A673 (cell line): ENCODE results near the gene KCNK1. TPM values are rescaled to one million over a fixed set of nuclear protein-coding genes. Genes with fewer than 3 reads are reported as not detected.

Source experiments
- BruUV-seq: library from RNA; stranded (reverse); fragments of 400-500 nt; replicated peaks from 2 replicates; lab custom pipeline; 2021; lab: Mats Ljungman, UMichigan
- CTCF ChIA-PET: fragments of 300-600 bp; sonication (Branson Sonifier 250); formaldehyde crosslinking; loops from one replicate; lab custom pipeline; 2022; ENCODE audit warnings: antibody characterized with exemption; lab: Charles Lee
- POLR2A ChIA-PET: fragments of 300-600 bp; sonication (Branson Sonifier 250); formaldehyde crosslinking; loops from one replicate; lab custom pipeline; 2022; ENCODE audit warnings: antibody characterized with exemption; ENCODE audit not compliant: low non-redundant PET; lab: Charles Lee
- DNase-seq: peaks from one replicate; pipeline ENCODE4 v3.0.0-alpha.2; 2015; ENCODE audit warnings: low spot score
- H3K27ac ChIP-seq: fragments of 200-600 bp; sonication (generic); 2 replicates; pipeline ENCODE4 v1.5.1; 2016; ENCODE audit warnings: mixed run types, low read depth, mild to moderate bottlenecking, mixed read lengths, antibody characterized with exemption, low read length; ENCODE audit not compliant: poor library complexity, severe bottlenecking
- H3K27me3 ChIP-seq: fragments of 200-600 bp; sonication (generic); replicated peaks from 2 replicates; pipeline ENCODE4 v1.6.1; 2017; ENCODE audit warnings: mixed run types, low read depth, mild to moderate bottlenecking, mixed read lengths, antibody characterized with exemption, low read length; ENCODE audit not compliant: insufficient read depth, poor library complexity
- H3K36me3 ChIP-seq: fragments of 200-600 bp; sonication (generic); 2 replicates; pipeline ENCODE4 v1.6.1; 2016; ENCODE audit warnings: mixed run types, mild to moderate bottlenecking, mixed read lengths, antibody characterized with exemption, low read length; ENCODE audit not compliant: insufficient read depth, poor library complexity, severe bottlenecking
- H3K4me1 ChIP-seq: fragments of 200-600 bp; sonication (generic); 2 replicates; pipeline ENCODE4 v1.6.1; 2017; ENCODE audit warnings: mixed run types, mild to moderate bottlenecking, mixed read lengths, antibody characterized with exemption, low read length; ENCODE audit not compliant: insufficient read depth, poor library complexity, severe bottlenecking
- H3K4me3 ChIP-seq: fragments of 200-600 bp; sonication (generic); 2 replicates; pipeline ENCODE4 v1.5.1; 2016; ENCODE audit warnings: low read depth, mixed run types, mild to moderate bottlenecking, mixed read lengths, low read length; ENCODE audit not compliant: poor library complexity, severe bottlenecking
- H3K9me3 ChIP-seq: fragments of 200-600 bp; sonication (generic); 2 replicates; pipeline ENCODE4 v1.6.1; 2016; ENCODE audit warnings: mixed run types, low read depth, mild to moderate bottlenecking, mixed read lengths, antibody characterized with exemption, low read length; ENCODE audit not compliant: poor library complexity, severe bottlenecking
- CTCF ChIP-seq: fragments of 300-800, 200-600 bp; sonication (generic); conservative IDR thresholded peaks from 2 replicates; pipeline ENCODE4 v1.5.1; 2017; ENCODE audit warnings: low read depth, mild to moderate bottlenecking, antibody characterized with exemption, low read length, moderate library complexity, mixed read lengths
- EZH2 ChIP-seq: fragments of 200-600 bp; sonication (generic); IDR thresholded peaks from 2 replicates; pipeline ENCODE4 v1.6.1; 2017; ENCODE audit warnings: borderline replicate concordance, low read depth, mild to moderate bottlenecking, mixed read lengths, antibody characterized with exemption, low read length; ENCODE audit not compliant: poor library complexity, severe bottlenecking
- intact Hi-C: fragments of 100-400 bp; cut with micrococcal nuclease; formaldehyde crosslinking; loops from one replicate; pipeline ENCODE4 v1.10.0; 2022; ENCODE audit not compliant: unreplicated experiment
- total RNA-seq: library from RNA; stranded (reverse); gene quantifications from 2 replicates; pipeline ENCODE4 v1.2.3, GENCODE V29; 2021

The KCNK1 gene
- total RNA-seq, 1 experiment from 2014 or later, result not detected

DNA sequence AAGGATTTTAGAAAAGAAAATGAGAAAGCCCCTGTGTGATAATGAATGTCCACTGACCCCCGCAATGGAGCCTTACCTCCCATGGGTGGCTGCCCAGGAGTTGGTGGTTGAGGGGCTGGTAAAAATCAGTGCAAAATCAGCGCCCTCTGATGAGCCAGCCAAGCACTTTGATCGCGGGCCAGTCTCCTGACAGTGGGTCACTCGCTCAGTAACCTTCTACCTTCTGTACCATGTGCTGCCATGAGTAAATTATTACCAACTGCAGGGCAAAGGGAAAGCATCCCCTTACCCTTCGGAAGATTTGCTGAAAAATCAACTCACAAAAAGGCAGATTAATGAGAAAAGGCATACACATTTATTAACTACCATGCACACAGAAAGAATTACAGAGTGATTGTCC, 58.8 kb downstream of the KCNK1 start:
- POLR2A ChIA-PET, result no interaction called here
- no peaks in the 10 kb centered on the region for H3K4me1 ChIP-seq
- no peak overlapping the region for H3K4me3 ChIP-seq
- no peaks in the 10 kb centered on the region for H3K9me3 ChIP-seq
- no peaks in the 10 kb centered on the region for H3K36me3 ChIP-seq
- intact Hi-C loops, result no loop called here
- BruUV-seq, result no TSS peak
- H3K27me3 ChIP-seq, result peaks cover 28% of the 10 kb centered on the region
- DNase-seq, result no peak
- TF ChIP-seq CTCF (no peak), EZH2 (no peak)
- no peak overlapping the region for H3K27ac ChIP-seq
- CTCF ChIA-PET, result no interaction called here

GRCh38 chr1:233673261-233673946, 59.5 kb downstream of the KCNK1 start:
- Histone ChIP-seq H3K4me1 (no peaks in the 10 kb centered on the region), H3K27ac (no peak overlapping the region), H3K4me3 (no peak overlapping the region), H3K27me3 (peaks cover 28% of the 10 kb centered on the region), H3K9me3 (no peaks in the 10 kb centered on the region), H3K36me3 (no peaks in the 10 kb centered on the region)
- no TSS peak for BruUV-seq
- intact Hi-C loops, result no loop called here
- DNase-seq, result no peak
- CTCF ChIA-PET, result no interaction called here
- POLR2A ChIA-PET, result interaction anchor here (0.6 kb wide), 1 partner anchor 45 kb away, joined by 3 read pairs; no protein-coding TSS in a partner anchor
- TF ChIP-seq EZH2, result no peak
- TF ChIP-seq CTCF, result no peak

DNA sequence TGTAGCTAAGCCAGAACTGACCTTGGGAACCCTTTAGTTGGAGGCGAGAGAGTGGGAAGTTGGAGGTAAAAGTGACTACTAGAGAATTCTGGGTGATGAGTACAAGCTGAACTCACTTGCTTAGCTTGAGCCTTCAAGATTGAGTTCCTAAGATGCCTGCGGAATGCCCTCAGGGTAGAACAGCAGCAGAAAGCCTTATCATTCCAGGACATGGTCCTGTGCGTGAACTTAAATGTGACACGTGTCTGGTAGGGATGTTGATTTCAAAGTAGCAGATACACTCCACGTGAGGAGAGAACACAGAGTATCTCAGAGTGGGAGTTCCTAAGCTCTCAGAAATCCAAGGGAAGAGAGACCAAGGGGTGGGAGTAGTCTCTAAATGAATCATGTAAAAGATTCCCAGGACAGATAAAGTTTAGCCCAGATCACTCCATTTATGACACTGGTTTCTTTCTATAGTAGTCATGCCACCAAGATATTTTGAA, 60.1 kb downstream of the KCNK1 start:
- no TSS peak for BruUV-seq
- TF ChIP-seq EZH2, result no peak
- TF ChIP-seq CTCF, result no peak
- no peak overlapping the region for H3K4me3 ChIP-seq
- H3K27me3 ChIP-seq, result peaks cover 28% of the 10 kb centered on the region
- no peaks in the 10 kb centered on the region for H3K36me3 ChIP-seq
- no peak for DNase-seq
- no peaks in the 10 kb centered on the region for H3K4me1 ChIP-seq
- no peak overlapping the region for H3K27ac ChIP-seq
- intact Hi-C loops, result no loop called here
- ChIA-PET POLR2A (interaction anchor here (0.6 kb wide), 1 partner anchor 45 kb away, joined by 3 read pairs; no protein-coding TSS in a partner anchor), CTCF (no interaction called here)
- H3K9me3 ChIP-seq, result no peaks in the 10 kb centered on the region
